D721Med (cell line): Measurements from ENCODE around the gene FSTL5.
A peak's percentile ranks its signal among the peaks of the same experiment; 100 is the strongest.

Source experiments
- DNase-seq: peaks from one replicate; pipeline ENCODE4 v3.0.0; 2011; ENCODE audit warnings: low spot score; ENCODE audit not compliant: insufficient read length
- FAIRE-seq: peaks from 2 replicates; lab custom pipeline; 2011; peaks lifted over from hg19 to GRCh38; lab: Jason Lieb, UNC
- TF ChIP-seq, protein P1 (sequence below): IDR thresholded peaks from 2 replicates; pipeline ENCODE4 v1.5.1; 2012; ENCODE audit warnings: mild to moderate bottlenecking, control low read depth; ENCODE audit not compliant: insufficient read depth; ENCODE audit errors: missing control alignments

Gene FSTL5

DNA sequence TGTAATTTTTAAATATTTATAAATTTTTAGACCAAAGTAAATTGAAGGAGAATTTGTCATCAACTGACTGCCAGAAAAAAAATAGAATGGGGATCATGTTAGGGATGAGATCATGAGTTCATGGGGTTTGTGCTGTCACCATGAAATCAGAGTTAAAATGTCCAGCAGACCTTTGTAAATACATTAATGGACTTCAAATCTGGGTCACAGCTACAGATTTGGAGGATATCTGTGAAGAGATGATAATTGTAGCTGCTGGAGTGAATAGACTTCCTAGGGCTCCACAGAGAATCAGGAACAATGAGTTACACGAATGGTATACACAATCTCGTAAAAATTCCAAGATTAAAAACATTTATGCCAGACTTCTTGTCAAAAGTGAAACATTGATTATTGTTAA, 6.6 kb downstream of the FSTL5 start:
- FAIRE-seq (no peak), DNase-seq (no peak)
- TF ChIP-seq, protein P1, sequence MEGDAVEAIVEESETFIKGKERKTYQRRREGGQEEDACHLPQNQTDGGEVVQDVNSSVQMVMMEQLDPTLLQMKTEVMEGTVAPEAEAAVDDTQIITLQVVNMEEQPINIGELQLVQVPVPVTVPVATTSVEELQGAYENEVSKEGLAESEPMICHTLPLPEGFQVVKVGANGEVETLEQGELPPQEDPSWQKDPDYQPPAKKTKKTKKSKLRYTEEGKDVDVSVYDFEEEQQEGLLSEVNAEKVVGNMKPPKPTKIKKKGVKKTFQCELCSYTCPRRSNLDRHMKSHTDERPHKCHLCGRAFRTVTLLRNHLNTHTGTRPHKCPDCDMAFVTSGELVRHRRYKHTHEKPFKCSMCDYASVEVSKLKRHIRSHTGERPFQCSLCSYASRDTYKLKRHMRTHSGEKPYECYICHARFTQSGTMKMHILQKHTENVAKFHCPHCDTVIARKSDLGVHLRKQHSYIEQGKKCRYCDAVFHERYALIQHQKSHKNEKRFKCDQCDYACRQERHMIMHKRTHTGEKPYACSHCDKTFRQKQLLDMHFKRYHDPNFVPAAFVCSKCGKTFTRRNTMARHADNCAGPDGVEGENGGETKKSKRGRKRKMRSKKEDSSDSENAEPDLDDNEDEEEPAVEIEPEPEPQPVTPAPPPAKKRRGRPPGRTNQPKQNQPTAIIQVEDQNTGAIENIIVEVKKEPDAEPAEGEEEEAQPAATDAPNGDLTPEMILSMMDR = no peak

DNA sequence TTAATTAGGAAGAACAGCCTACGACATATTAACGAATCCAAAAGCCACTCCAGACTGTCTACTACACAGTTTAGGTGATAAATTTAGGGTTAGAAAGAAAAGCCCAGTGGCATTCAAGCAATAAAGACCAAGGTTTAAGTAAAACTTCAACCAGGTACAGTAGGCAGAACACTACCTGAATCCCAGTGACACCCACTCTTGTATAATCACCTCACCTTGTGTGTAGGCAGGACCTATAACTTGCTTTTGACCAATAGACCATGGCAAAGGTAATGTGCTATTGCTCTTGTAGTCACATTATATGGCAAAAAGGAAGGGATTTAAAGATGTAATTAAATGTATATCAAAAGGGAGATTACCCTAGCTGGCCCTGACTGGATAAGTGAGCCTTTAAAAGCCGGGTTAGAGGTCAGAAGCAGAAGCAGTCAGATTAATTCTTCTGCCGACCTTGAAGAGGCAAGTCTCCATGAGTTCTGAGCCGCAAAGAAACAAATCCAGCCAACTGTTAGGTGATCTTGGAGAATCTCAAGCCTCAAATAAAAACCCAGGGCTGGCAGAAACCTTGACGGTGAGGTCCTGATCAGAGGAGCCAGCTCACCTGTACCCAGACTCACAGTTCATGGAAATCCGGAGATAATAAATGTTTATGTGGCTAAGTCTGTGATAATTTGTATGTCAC, 8.8 kb downstream of the FSTL5 start:
- peak; percentile 46 for FAIRE-seq
- TF ChIP-seq, protein P1 = no peak
- DNase-seq = no peak

DNA sequence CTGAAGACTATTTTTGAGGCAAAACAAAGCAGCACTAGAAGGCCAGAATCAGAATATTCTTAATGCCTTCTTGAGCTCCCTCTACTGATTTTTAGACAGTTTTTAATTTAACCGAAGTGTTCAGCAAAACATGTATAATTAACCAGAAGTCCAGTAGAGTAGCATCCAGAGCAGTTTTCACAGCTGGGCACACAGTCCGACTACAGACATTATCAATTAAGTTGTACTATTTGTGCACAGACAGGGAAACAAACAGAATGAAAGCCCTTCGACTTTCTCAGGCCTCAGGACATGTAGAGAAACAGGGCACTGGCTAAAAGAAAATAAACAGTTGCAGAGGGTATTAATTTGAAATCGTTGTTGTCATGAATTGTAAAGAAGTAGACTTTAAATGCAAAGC, 11.9 kb downstream of the FSTL5 start:
- FAIRE-seq (no peak), DNase-seq (no peak)
- TF ChIP-seq, protein P1 = no peak

DNA sequence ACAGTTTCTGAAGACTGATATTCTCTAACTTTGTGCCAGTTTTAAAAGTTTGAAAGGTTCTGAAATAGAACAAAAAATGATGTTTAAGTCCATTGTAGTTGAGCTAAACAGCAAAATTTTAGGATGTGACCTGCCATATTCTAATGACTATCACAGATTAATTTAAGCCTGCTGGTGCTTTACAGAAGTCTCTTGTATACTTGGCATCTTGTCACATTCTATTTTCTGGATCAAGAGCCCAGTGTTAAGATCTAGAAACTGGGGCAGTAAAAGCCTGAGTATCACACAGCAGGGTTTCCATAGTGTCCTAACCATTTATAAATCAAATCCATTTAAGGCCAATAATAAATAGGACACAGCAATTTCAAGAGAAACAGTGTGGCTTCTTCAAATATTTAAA, 12.4 kb downstream of the FSTL5 start:
- DNase-seq = no peak
- TF ChIP-seq, protein P1 = no peak
- peak; percentile 41 for FAIRE-seq

DNA sequence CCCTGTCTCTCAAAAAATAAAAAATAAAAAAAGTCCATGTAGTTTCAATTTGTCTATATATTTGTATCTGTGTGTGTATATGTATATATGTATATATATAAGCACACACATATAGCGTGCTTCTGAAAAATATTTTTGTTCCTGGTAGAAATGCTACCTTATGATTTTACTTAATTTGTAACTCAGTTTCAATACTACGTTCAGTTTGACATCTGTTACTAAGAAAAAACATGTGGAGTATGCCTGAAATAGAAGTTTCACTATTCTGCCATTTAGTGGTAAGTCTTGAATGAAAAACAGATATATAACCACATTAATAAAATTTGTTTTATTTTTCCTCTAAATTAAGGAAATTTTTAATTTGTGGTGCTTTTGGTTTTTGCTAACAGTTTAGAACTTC, 14.2 kb downstream of the FSTL5 start:
- FAIRE-seq = no peak
- TF ChIP-seq, protein P1 = no peak
- DNase-seq = no peak

DNA sequence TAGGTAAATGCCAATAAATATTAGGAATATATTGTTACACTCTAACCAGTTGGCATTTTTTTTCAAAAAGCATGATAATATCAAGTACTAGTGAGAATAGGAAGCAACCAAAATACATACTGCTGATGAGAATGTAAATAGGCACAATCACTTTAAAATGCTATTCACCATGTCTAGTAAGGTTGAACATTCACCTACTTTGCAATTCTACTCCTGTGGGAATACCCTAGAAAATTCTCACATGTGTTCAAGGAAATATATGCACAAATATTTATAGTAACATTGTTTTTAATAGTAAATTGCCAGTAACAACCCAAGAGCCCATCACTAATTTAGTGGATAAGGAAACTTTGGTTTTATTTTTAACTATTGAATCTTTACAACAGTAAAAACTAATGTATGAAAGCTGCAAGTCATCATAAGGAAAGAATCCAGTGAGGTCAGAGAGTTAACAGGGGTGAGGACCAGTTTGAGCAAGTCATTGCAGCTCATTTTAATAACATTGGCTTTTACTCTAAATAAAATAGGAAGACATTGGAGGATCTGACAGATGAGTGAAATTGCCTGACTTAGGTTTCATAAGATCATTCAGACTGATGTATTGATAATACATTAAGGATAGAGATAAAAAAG, 23.6 kb downstream of the FSTL5 start:
- FAIRE-seq = peak; percentile 53
- TF ChIP-seq, protein P1 = no peak
- no peak for DNase-seq

DNA sequence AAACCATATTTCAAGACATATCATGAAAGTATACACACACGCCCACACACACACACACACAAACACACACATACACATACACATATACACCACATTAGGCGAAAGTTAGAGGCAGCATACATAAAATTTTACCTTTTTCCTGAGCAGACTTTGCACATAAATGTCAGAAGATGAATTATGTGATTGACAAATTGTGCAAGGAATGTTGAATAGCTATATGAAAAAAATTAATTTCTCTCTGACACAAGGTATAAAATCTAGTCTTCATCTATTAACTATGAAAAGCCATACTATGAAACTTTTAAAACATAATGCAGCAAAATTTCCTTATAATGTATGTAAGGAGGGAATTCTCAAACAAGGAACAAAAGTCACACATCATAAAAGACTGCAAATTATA, 24.4 kb downstream of the FSTL5 start:
- FAIRE-seq (peak; percentile 80), DNase-seq (no peak)
- TF ChIP-seq, protein P1 = no peak
